ENCODE results near the gene CFAP53.
"Not testable (repeated sequence)": the region's sequence is repeated elsewhere in the genome, so short reads cannot be mapped to it uniquely, and the experiment has no call there.

CFAP53 gene

GRCh38 chr18:50272568-50272967, 6.3 kb upstream of the CFAP53 start:
- no peak for DNase-seq (ENCODE audit: low spot score)

DNA sequence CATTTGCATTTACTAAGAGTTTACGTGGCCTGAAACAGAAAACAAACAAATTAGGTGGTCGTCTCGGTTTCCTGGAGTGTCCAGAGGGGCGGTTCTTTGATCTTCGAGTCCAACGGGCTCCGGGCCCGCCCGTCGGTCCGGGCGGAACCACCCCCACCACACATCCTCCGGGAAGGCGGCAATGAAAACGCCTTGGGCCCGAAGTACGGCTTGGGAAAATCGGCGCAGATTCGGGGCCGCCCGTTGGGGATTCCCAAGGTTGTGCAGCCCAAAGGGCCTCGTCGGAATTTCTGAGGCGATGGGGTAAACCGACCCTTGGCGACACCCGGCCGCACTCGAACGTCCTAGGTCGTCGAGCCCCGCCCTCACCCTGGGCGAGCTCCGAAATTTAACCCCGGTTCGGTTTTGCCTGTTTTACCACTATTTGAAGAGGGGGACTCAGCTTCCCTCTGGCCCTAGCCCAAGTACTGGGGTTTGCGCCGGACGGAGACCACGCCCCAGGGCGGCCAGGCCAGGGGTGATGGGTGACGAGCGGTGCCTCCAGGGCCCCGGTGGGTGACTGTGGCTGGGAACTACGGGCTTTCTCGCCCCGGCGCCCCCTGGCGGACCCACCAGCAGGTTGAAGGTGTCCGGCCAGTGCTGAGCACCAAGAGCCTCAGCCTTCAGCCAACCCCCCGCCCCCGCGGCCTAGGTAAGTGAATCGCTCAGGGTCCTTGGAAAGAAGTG, 1.9 kb upstream of the CFAP53 start:
- peak; percentile 84 for DNase-seq (ENCODE audit: low spot score)

DNA sequence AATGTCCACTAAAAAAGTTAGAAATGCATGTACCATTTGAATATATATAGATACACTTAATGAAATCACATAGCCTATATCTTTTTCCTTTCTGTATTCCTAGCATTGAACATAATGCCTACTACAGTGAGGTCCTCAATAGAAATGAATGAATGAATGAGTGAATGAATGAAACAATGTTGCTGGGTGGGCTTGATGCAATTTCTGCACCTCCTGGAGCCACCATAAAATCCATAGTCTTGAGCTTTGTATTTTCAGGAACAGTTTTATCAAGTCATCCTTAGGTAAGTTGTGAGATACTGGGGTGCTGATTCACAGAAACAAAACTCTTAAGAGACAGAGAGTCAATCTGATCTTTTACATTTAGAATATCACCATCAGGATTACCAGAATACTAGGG, 3.3 kb downstream of the CFAP53 start:
- DNase-seq (ENCODE audit: low spot score) = no peak

DNA sequence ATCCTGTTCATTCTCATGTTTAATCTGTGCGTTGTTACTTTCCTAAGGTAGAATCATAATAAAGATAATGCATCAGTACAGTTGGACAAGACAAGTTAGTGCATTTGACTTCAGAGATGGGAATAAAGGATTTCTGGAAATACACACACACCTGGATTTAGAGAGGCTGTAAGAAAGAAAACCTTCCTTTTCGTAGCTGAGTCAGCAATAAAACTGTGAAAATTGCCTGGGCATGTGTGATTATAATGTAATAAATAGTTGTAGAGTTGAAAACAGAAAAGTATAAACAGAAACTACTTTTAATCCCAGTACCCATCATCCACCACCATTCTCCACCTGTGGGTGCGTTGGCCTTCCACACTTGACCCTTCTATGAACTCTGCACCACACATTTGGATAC, 15.4 kb downstream of the CFAP53 start:
- no peak for DNase-seq (ENCODE audit: low spot score)

DNA sequence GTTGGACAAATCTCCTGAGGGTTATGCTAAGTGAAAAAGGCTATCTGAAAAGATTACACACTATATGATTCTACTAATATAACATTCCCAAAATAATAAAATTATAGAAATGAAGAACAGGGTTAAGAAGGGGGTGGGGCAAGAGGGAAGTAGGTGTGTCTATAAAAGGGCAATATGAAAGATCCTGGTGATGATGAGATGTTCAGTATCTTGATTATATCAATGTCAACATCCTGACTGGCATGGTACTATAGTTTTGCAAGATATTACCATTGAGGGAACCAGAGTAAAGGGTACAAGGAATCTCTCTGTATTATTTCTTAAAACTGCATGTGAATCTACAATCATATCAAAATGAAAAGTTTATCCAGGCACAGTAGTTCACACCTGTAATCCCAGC, 16.7 kb downstream of the CFAP53 start:
- DNase-seq (ENCODE audit: low spot score) = no peak

DNA sequence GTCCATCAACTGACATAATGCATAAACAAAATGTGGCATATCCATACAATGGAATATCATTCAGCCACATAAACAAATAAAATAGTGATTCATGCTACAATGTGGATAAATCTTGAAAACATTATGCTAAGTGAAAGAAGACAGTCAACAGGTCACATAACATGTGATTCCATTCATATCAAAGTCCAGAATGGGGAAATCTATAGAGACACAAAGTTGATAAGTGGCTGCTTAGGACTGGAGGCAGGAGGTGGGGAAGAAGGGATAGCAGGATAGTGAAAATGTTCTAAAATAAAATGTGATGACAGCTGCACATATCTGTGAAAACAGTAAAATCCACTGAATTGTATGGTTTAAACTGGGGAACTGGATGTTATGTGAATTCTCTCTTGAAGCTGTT, 18.7 kb downstream of the CFAP53 start:
- no peak for DNase-seq (ENCODE audit: low spot score)

DNA sequence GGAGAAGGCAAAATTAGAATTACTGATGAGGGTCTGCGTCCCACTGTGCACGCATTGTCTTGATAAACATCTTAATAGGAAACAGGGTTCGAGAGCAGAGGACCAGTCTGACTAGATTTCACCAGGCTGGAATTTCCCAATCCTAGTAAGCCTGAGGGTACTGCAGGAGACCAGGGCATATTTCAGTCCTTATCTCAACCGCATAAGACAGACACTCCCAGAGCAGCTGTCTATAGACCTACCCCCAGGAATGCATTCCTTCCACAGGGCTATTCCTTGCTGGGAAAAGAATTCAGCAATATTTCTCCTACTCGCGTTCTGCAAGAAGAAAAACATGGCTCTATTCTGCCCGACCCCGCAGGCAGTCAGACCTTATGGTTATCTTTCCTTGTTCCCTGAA, 24.5 kb downstream of the CFAP53 start:
- not testable (repeated sequence) for DNase-seq (ENCODE audit: low spot score)

GRCh38 chr18:50240080-50240563, 26.2 kb downstream of the CFAP53 start:
- DNase-seq (ENCODE audit: low spot score) = no peak

DNA sequence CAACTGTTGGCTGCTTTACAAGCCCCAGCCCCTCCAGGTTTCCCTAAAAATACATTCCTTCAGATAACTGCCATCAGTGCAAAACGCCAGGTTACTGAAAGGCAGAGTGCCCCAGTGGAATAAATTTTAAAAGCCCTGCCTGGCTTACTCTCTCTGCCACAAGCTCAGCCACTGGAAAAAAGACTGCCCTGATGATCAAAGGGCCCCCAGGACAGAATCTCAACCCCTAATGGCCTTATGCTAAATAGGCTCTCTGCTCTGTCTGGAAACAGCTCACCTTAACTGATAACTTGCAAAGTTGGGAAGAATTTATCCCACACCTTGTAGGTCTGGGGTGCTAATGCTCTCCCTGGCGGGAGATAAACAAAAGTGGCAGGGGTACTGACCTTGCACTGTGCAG, 33.9 kb downstream of the CFAP53 start:
- DNase-seq (ENCODE audit: low spot score) = no peak

- no peak for DNase-seq (ENCODE audit: low spot score)
These were observed 34.7 kb downstream of the CFAP53 start for GRCh38 chr18:50231621-50232020.

DNA sequence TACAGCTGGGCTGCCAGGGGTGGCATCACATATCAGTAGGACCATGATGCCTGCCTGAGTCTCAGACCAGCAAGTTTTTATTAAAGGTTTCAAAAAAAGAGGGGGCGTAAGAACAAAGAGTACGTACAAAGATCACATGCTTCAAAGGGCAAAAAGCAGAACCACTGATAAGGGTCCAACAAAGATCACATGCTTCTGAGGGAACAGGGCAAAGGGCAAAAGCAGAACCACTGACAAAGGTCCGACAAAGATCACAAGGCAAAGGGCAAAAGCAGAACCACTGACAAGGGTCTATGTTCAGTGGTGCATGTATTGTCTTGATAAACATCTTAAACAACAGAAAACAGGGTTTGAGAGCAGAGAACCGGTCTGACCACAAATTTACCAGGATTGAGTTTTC, 46.0 kb downstream of the CFAP53 start:
- DNase-seq (ENCODE audit: low spot score) = not testable (repeated sequence)

DNA sequence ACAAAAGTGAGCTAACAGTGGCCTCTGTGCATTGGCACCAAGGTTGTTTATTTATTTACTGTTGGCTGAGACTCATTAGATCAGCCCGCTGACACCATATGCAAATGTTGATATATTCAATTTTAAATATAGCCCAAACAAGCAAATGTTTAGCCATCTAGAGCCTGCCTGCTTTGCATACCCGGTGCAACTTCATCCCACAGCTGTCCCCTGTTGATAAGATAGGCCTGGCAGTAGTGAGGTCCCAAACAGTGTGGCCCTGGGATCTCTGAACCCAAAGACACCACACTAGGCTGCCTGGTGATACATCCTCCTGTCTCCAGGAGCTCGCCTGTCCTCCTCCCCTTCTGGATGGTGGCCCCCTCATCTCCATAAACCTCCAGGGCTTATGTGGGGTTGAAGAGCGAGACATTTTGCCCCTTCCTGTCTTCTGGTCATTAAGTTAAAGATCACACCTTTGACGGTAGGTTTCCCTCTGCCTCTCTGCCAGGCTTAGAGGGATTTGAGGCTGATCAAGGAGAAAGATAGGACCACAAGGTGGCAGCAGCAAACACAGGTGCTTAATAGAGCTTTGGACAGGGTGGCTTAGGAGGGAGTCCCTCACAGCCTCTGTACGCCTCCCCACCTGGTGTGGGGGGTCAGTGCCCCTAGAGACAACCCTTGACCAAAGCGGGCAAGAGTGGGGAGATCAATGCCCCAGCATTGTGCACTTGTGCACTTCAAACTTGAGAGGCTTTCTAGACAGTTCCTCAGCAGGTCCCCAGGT, 47.7 kb downstream of the CFAP53 start:
- DNase-seq (ENCODE audit: low spot score) = no peak

DNA sequence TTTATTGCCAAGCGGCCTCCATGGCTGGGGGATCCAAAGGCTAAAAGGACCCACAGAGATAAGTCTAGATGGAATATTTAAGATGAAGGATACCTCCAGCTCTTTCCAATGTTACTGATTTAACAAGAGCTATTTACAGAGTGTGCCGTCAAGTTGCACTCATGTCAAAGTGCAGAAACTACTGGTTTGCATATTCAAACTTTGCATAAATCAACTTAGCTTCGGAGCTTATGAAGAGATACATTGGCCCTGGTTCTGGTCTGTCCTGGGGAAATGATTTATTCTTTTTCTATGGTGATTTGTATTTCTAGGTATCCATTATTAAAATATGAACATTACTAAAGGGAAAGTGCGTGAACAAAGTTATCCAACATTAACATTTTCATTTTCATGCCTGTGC, 57.0 kb downstream of the CFAP53 start:
- DNase-seq (ENCODE audit: low spot score) = no peak

DNA sequence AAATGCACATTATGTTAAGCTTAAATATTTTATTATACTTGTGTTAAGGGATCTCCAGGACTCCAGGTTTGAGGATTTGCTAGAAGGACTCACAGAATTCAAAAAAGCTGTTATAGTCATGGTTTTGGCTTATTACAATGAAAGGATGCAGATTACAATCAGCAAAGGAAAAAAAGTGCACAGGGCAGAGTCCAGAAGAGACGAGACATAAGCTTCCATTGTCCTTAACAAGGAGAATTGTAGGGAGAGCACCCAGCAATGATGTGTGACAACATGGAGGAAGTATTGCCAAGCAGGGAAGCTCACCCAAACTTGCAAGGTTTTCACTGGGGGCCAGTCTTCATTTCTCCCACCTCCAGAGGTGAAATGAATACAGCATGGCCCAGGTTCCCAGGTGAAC, 58.6 kb downstream of the CFAP53 start:
- DNase-seq (ENCODE audit: low spot score) = no peak

DNA sequence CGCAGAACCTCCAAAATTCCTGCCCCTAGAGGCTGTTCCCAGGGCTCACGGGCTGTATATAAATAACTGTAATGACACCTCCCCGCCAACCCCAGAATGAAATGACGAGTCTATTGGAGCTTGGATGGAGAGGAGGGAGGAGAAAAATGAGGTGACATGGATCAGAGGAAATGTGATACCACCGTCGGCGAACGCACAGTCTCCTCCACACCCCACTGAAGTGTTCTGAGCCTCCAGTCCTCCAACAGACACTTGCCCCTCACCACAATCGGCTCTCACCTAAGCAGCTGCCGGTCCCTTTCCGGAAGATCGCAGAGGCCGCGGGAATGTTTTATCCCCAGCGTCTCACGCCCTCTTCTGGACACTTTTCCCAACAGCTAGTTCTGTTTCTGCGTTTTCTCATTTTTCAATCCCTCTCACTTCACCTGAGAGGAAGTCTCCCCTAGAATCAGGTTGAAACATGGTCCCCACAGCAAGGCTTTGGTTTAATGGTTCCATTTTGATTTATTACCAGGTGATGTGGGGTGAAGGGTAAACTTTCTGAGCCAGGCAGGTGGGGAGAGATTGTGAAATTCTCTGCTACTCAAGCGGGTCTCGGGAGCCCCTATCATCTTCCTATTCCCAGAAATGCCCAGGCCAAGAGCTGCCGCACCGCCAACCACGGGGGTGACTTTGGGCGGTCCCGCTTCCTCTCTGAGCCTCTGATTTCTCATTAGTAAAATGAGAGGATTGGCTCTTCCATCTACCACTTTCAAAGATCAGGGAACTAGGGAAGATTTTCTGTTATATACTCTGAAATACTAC, 62.3 kb downstream of the CFAP53 start:
- DNase-seq (ENCODE audit: low spot score) = peak; percentile 69

- DNase-seq (ENCODE audit: low spot score) = no peak
These were observed 64.7 kb downstream of the CFAP53 start for GRCh38 chr18:50201476-50202018.

DNA sequence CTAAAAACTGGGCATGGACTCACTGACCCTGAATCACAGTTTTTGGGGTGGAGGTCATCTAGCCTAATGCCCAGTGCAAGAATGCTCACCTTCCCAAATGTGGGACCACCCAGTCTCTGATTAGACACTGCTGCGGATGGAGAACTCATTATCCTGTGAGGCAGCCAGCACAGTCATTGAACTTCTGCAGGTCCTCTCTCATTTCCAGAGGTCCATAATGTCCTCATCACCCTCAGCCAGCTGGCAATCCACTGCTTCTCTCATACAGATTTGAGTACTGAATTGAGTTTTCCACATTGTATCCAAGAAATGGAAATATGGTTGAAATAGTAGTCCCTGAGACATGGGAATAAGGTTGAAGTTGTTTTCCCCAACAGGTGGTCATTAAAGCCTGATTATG, 66.4 kb downstream of the CFAP53 start:
- no peak for DNase-seq (ENCODE audit: low spot score)

DNA sequence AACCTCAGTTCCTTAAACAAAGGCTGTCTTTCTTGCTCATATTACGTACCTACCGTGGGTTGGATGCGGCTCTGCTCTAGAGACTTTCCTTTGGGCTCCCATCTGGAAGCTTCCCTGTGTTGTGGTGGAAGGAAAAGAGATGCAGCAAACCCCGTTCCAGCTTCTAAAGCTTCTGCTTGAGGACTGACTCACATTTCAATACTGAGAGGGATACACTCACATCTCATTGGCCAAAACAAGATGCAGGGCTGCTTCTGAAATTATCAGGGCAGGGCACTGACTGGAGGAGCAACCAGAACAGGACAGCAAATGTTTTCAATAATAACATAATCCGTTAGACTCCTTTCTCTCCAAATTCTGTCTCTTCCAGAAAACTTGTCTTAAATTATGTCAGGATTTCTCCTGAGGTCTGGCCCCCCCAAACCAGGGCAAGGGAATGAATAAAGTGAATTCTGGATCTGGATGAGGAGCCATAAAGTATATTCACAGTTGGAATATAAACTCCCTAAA, 66.9 kb downstream of the CFAP53 start:
- DNase-seq (ENCODE audit: low spot score) = no peak

DNA sequence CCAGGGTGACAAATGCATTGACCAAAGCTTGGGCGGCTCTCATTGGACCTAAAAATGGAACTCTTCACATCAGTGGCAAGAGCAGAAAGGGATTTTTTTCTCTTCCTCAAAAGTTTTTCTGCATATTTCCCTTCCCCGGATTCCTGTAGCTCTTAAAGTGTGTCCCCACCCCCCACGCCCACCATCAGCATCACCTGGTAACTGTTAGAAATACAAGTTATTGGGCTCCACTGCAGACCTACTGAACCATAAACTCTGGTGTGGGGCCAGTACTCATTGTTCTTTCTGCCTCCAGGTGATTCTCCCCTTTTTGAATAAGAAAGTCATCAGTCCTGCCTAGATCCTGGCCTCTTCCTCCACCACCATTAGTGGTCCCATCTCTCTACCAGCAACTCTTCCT, 70.0 kb downstream of the CFAP53 start:
- DNase-seq (ENCODE audit: low spot score) = no peak

GRCh38 chr18:50195689-50196088, 70.6 kb downstream of the CFAP53 start:
- DNase-seq (ENCODE audit: low spot score) = no peak

DNA sequence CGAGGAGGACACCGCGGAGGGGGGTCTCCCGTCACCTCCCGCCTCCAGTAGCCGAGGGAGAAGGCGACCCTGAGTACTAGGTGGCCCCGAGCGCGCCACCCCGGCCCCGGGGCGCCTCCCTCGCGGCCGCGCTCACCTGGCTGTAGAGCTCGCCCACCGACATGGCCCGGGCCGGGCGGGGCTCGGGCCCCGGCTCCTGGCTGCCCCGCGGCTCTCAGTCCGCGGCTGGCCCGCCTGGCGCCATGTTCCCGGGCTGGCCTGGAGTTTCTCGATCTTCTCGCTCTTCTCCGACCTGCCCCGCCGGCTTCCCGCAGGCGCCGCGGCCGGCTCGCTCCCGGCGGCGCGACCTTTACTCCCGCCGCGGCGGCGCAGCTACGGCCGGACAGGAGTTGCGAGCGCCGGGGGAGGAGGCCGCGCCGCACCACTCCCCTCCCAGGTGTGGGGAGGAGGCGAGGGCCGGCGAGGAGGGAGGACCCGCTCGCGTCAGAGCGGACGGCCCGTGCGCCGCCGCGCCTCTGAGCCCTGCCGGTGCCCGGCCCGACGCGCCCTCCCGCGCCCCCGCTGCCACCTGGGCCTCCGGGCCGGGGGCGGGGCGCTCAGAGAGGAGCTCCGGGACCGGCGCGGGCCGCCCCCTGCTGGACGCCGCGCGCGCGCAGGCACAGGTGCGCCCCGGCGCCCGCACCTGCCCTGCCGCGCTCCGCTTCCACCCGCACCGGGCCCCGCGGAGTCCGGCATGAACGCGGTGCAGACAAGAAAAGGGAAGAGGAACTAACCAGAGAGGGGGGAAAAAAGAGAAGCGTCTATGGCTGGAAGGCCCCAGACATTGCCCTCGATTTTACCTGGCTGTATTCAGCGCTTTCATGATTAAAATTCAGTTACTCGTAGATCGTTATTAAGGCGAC, 71.4 kb downstream of the CFAP53 start, which contains the start of gene MYO5B:
Gene MYO5B, minus strand, starts transcription at position 517 of the 902 bp plus-strand sequence. Its CDS starts 354 bp downstream, at position 163.
- DNase-seq (ENCODE audit: low spot score) = peak; percentile 31

All from AG08396 (cell line).